Limb (tissue), 2 donors: Measurements from ENCODE around the gene KPNA3.

Experiments
- DNase-seq, 2 donors: peaks; one replicate each; pipeline ENCODE4 v3.0.0-alpha.2; 2016; ENCODE audit errors: extremely low spot score in 2 of 2

KPNA3 gene

DNA sequence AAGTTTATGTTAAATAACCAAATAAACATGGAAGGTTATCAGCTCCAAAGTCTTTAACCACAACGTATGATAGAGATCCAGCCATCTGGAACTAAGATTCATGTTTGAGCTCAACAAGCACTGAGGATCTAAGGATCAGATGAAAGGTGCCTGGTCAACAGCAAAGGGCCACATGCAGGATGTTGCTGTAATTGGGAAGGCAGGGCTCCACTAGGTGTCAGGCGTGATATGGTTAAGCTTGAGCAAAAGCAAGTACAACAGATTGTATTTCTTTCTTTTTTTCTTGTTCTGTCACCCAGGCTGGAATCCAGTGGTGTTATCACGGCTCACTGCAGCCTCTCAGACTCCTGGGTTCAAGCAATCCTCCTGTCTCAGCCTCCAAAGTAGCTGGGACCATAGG, 113.2 kb downstream of the KPNA3 start:
- DNase-seq = no peak

DNA sequence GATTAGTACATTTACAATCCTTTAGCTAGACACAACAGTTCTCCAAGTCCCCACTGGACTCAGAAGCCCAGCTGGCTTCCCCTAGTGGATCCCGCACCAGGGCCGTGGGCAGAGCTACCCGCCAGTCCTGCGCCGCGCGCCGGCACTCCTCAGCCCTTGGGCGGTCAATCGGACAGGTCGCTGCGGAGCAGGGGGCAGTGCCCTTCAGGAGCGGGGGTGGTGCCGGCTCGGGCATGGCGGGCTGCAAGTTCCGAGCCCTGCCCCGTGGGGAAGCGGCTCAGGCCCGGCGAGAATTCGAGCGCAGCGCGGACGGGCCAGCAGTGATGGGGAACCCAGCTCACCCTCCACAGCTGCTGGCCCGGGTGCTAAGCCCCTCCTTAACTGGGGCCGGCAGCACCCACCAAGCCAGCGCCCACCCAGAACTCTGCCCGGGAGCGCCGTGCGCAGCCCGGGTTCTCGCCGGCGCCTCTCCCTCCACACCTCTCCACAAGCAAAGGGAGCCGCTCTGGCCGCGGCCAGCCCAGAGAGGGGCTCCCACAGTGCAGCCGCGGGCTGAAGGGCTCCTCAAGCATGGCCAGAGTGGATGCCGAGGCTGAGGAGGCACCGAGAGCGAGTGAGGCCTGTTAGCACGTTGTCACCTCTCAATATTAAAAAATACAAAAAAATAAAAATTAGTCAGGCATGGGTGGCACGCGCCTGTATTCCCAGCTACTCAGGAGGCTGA, 114.1 kb downstream of the KPNA3 start:
- DNase-seq = no peak

GRCh38 chr13:49676581-49677298, 115.7 kb downstream of the KPNA3 start:
- no peak for DNase-seq

DNA sequence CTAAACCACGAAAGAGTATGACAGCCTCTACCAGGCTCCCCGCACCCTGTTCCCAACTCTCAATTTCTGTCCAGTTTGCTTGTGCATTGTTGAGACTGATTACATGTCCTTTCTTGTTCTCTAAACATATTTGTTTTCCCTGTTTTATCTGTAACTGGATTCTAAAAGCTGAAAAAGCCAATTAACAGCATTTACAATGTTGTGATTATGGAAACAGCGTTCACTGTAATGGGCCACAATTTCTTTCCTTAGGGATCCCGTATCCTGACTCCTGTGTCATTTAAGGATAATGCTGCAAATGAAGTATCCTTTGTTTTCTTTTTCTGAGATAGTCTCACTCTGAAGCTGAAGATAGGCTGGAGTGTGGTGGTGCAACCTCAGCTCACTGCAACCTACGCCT, 121.7 kb downstream of the KPNA3 start:
- DNase-seq = no peak

DNA sequence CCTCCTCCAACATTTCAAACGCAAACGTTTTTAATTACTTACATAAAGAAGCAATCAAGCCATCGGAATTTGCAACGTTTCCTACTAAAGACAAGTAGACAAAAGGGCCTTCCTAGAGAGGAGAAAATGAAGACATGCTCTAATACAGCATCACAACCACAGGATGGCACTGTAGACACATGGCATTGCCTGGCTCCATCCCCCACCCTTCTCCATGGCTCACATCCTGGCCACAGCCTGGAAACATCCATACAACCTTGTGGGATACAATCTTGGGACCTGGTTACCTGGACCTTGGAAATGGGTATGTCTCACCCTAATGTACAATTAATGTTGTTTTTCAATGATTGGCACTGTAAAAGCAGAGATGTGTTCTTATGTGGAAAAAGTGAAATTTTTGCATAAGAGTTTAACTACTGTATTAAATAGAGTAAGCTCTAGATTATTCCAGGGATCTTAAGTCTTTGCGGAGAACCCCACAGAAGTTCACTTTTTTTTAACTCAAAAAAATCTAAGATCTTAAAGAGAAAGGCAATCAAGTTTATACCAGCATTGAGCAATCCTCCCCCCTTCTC, 122.7 kb downstream of the KPNA3 start:
- DNase-seq = peak; percentile 60 to 73

- DNase-seq = no peak
Observed at GRCh38 chr13:49667773-49668172, 124.7 kb downstream of the KPNA3 start.

GRCh38 chr13:49664606-49665005, 127.9 kb downstream of the KPNA3 start:
- no peak for DNase-seq

DNA sequence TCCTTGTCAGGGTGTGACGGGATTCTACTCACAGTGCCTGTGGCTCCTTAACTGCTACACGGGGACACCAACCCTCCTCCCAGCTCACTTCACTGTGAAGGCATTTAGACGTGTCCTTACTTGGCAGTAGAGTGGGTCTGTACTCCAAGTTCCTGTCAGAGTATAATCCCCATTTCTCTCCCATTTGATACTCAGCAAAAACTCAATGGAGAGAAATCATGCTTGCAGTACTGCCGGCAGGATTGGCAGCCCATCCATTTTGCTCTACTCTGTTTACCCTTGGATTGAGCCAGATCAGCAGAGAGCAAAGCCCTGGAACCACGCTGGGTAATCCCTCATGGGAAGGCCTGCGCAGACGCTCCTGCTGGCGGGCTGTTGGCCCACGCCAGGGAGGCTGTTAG, 135.2 kb downstream of the KPNA3 start:
- no peak for DNase-seq

- DNase-seq = no peak
Observed at GRCh38 chr13:49655906-49656305, 136.6 kb downstream of the KPNA3 start.

DNA sequence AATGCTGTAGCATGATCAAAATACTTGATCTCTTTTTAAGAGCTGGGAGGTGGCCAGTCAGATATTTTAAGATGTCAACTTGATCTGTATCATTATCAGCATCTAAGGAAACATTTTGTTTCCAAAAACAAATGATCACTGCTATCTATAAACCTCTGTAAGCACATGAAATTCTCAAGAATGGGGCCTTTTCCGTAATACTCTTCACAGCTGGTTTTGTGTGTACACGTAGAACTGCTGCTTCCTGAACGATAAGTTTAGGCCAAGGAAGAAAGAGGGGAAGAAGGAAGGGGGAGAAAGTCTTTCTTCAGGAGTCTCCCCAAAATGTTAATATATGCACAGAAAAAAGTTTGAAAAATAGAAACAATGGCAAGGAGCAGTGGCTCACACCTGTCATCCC, 138.5 kb downstream of the KPNA3 start:
- no peak for DNase-seq

DNA sequence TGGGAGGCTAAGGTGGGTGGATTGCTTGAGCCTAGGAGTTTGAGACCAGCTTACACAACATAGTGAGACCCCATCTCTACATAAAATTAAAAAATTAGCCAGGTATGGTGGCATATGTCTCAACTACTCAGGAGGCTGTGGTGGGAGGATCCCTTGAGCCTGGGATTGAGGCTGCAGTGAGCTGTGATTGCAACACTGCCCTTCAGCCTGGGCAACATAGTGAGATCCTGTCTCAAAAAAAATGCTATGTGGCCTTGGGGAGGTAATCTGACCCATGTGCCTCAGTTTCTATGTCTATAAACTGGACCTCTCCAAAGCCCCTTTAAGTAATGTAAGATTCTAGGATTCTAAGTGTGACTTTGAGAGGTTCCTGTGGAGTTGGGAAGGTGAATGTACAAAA, 139.0 kb downstream of the KPNA3 start:
- no peak for DNase-seq

GRCh38 chr13:49652355-49653305, 139.9 kb downstream of the KPNA3 start:
- peak; percentile 36 to 47 for DNase-seq

DNA sequence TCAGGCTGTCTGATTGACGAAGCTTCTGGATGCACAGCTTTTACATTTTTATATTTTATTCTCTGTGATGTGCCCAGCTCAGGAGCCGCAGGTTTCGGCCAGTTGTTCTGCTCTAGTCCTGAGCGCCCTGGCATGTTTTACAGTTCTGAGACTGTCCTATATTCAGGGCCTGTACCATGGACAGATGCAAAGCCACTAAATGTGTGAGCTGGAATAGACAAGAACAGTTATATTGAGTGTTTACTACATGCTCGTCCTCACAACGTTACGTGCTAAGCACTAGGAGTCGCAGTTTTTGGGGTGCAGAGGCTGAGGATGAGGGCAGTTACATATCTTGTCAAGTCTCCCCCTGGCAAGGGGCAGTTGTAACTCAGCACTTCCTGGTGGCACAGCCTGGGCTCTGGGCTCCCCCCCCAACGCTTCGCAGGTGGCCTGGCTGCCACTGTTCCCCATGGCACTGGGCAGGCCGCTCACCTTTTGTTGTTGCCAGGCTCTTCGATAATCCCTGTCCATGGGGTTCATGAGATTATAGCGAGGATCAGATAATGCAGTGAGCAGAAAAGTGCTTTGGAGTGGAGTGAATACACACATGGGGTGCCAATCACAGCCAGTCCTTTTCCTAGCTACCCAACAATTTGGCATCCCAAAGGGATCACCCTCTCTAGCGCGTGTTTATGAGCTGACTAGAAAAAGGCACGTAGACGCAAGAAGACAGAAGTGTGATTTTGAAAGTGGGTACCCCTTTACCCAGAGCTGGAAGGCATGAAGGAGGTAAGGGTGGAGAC, 140.7 kb downstream of the KPNA3 start:
- no peak for DNase-seq

DNA sequence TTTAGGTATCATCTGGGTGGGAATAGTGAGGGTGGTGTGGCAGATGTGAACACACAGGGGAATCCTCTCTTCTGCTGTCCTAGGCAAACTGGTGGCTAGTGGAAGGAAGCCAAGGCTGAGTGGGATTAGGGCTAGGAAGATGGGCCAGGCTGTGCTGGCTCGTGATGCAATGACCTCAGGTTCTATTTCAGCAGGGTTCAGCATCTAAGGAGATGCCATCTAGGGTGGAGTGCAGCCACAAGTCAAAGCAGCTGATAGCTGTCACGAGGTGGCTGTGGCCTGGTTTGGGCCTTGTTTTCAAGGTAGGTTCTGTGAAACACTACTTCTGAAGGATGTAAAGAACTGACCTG, 142.5 kb downstream of the KPNA3 start:
- DNase-seq = no peak
